OCI-LY7 (cell line): ENCODE results near the gene RIMBP3B.
"Not testable (repeated sequence)": the region's sequence is repeated elsewhere in the genome, so short reads cannot be mapped to it uniquely, and the experiment has no call there.

Source experiments
- CTCF ChIP-seq: fragments of 200-600 bp; sonication (generic); conservative IDR thresholded peaks from 2 replicates; pipeline ENCODE4 v1.5.1; 2014; ENCODE audit warnings: mild to moderate bottlenecking, antibody characterized with exemption, low read length, moderate library complexity, mixed read lengths
- EZH2phosphoT487 ChIP-seq: fragments of 200-600 bp; sonication (generic); IDR thresholded peaks from 2 replicates; pipeline ENCODE4 v1.6.1; 2018; ENCODE audit warnings: low read depth, borderline replicate concordance, mild to moderate bottlenecking, mixed run types, antibody characterized with exemption, low read length, moderate library complexity, mixed read lengths

GRCh38 chr22:21424084-21424709, 40.6 kb downstream of the RIMBP3B start:
- TF ChIP-seq CTCF, EZH2phosphoT487: not testable (repeated sequence)
